Stimulated activated CD4-positive, alpha-beta T cell treated with anti-CD3 and anti-CD28 coated beads, Interleukin-15, amount 100 ng/mL, for 1 hour (primary cell): ENCODE measurements around the gene FAM47E.
"Not testable (repeated sequence)": the region's sequence is repeated elsewhere in the genome, so short reads cannot be mapped to it uniquely, and the experiment has no call there.

Source experiments
- DNase-seq, 2 donors: peaks; one replicate each; pipeline ENCODE4 v3.0.0-alpha.2; 2020; ENCODE audit warnings: low read depth in 1 of 2, low spot score in 1 of 2

The FAM47E gene

GRCh38 chr4:76226418-76226817 is 25.1 kb upstream of the FAM47E start:
- DNase-seq: no peak

GRCh38 chr4:76232681-76233080 is 18.8 kb upstream of the FAM47E start:
- DNase-seq: no peak

- DNase-seq: no peak
These were observed 18.4 kb upstream of the FAM47E start for GRCh38 chr4:76233083-76233482.

GRCh38 chr4:76233529-76233928 is 18.0 kb upstream of the FAM47E start:
- DNase-seq: no peak

GRCh38 chr4:76233967-76234678 is 17.4 kb upstream of the FAM47E start:
- no peak for DNase-seq

- no peak for DNase-seq
These were observed 16.9 kb upstream of the FAM47E start for GRCh38 chr4:76234679-76235044.

GRCh38 chr4:76235407-76235806 is 16.1 kb upstream of the FAM47E start:
- no peak for DNase-seq

GRCh38 chr4:76235915-76236314 is 15.6 kb upstream of the FAM47E start:
- no peak for DNase-seq

GRCh38 chr4:76238236-76238635 is 13.3 kb upstream of the FAM47E start:
- DNase-seq: no peak

GRCh38 chr4:76238701-76239100 is 12.8 kb upstream of the FAM47E start:
- DNase-seq: no peak

- no peak for DNase-seq
These were observed 11.3 kb upstream of the FAM47E start for GRCh38 chr4:76240236-76240635.

- not testable (repeated sequence) for DNase-seq
These were observed 7.6 kb upstream of the FAM47E start for GRCh38 chr4:76243877-76244276.

- no peak for DNase-seq
These were observed 5.5 kb upstream of the FAM47E start for GRCh38 chr4:76246025-76246424.

- no peak for DNase-seq
These were observed 4.7 kb upstream of the FAM47E start for GRCh38 chr4:76246852-76247251.

GRCh38 chr4:76250962-76251361 is 559 bp upstream of the FAM47E start:
- no peak for DNase-seq

- DNase-seq: no peak
These were observed 741 bp downstream of the FAM47E start for GRCh38 chr4:76252271-76252653.

- DNase-seq: no peak
These were observed 2.0 kb downstream of the FAM47E start for GRCh38 chr4:76253511-76253910.

- DNase-seq: no peak
These were observed 4.5 kb downstream of the FAM47E start for GRCh38 chr4:76256032-76256431.

GRCh38 chr4:76256968-76257367 is 5.4 kb downstream of the FAM47E start:
- no peak for DNase-seq

GRCh38 chr4:76257824-76258223 is 6.3 kb downstream of the FAM47E start:
- no peak for DNase-seq

GRCh38 chr4:76260571-76260970 is 9.1 kb downstream of the FAM47E start:
- DNase-seq: no peak

GRCh38 chr4:76265631-76266218 is 14.2 kb downstream of the FAM47E start:
- no peak for DNase-seq

- DNase-seq: no peak
These were observed 15.1 kb downstream of the FAM47E start for GRCh38 chr4:76266627-76267026.
